ENCODE measurements around the gene LRPAP1.
"Not testable (repeated sequence)": the region's sequence is repeated elsewhere in the genome, so short reads cannot be mapped to it uniquely, and the experiment has no call there.

DNA sequence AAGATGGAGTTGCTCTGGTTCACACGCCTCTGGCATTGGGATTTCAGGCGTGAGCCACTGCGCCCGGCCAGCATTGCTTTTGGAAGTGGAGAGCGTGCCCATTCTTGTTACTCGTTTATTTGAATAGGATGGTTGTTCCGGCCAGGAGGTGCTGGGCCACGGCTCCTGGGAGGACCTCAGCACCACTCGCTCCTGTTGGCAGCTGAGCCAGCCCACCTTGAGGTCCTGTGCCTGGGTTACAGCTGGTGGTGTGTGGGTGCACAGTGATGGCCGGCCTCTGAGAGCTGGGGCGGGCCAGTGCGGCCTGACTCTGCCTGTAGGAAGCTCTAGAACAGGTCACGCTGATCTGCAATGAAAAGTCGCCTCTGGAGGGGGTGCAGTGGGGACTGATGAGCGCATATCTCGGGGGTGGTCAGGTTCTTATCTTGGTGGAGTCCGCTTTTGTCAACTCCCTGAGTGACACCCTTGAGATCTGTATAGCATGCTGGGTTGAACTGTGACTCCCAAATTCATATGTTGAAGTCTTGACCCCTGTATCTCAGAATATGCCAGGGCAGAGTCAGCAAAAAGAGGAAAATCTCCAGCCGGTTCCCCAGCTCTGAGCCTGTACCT lies 23.3 kb upstream of the LRPAP1 start:
- TF ChIP-seq CTCF (IDR thresholded peaks at IDR 0.05 in 8 of 11, conservative IDR thresholded peaks at IDR 0.05 in 3 of 11); POLR2A (IDR thresholded peaks at IDR 0.05); POLR2AphosphoS5 (IDR thresholded peaks at IDR 0.05): not testable (repeated sequence)

Data from spleen (tissue), 7 donors.